ENCODE data around the gene TMEM220.

GRCh38 chr17:10705727-10706126, 24.1 kb downstream of the TMEM220 start:
- TF ChIP-seq ZFX (CRISPR knock-in tag; IDR thresholded peaks at IDR 0.05) (no peak), ZNF76 (CRISPR knock-in tag; IDR thresholded peaks at IDR 0.05; ENCODE audit: borderline replicate concordance) (no peak), CTCF (IDR thresholded peaks at IDR 0.05 in 2 of 3, conservative IDR thresholded peaks at IDR 0.05 in 1 of 3; ENCODE audit: insufficient read depth in 2 of 3, low read depth in 1 of 3, low read length in 3 of 3) (no peak)
- TF ChIP-seq, protein P1, sequence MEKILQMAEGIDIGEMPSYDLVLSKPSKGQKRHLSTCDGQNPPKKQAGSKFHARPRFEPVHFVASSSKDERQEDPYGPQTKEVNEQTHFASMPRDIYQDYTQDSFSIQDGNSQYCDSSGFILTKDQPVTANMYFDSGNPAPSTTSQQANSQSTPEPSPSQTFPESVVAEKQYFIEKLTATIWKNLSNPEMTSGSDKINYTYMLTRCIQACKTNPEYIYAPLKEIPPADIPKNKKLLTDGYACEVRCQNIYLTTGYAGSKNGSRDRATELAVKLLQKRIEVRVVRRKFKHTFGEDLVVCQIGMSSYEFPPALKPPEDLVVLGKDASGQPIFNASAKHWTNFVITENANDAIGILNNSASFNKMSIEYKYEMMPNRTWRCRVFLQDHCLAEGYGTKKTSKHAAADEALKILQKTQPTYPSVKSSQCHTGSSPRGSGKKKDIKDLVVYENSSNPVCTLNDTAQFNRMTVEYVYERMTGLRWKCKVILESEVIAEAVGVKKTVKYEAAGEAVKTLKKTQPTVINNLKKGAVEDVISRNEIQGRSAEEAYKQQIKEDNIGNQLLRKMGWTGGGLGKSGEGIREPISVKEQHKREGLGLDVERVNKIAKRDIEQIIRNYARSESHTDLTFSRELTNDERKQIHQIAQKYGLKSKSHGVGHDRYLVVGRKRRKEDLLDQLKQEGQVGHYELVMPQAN (IDR thresholded peaks at IDR 0.05; ENCODE audit: borderline replicate concordance) = no peak

Measured in K562 (cell line).